Measurements from ENCODE around the gene LCMT1. TPM values are rescaled to one million over a fixed set of nuclear protein-coding genes. Genes with fewer than 3 reads are reported as not detected.
A peak's percentile ranks its signal among the peaks of the same experiment; 100 is the strongest.

LCMT1 gene
- total RNA-seq, 6 experiments from 2014 or later, result 31.7 to 44.1 (median 41.5) TPM

DNA sequence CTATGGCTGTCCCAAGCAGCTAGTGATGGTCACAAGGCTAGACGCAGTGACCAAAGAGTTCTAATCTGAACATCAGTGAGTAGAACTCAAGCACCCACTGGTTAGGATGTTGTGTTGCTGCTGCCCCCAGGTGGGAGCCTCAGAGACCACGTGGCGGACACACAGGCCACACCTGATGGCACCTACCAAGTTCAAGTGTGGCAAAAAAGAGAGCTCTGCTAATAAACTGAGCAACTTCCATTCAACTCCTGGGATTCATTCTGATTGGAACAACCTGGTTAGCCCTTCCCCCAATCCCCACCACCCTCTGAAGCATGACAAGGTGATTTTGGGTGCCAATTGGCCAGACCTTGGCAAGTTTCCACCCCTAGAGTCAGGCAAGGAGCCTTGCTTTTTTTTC lies 3.5 kb upstream of the LCMT1 start:
- TF ChIP-seq, protein P1, sequence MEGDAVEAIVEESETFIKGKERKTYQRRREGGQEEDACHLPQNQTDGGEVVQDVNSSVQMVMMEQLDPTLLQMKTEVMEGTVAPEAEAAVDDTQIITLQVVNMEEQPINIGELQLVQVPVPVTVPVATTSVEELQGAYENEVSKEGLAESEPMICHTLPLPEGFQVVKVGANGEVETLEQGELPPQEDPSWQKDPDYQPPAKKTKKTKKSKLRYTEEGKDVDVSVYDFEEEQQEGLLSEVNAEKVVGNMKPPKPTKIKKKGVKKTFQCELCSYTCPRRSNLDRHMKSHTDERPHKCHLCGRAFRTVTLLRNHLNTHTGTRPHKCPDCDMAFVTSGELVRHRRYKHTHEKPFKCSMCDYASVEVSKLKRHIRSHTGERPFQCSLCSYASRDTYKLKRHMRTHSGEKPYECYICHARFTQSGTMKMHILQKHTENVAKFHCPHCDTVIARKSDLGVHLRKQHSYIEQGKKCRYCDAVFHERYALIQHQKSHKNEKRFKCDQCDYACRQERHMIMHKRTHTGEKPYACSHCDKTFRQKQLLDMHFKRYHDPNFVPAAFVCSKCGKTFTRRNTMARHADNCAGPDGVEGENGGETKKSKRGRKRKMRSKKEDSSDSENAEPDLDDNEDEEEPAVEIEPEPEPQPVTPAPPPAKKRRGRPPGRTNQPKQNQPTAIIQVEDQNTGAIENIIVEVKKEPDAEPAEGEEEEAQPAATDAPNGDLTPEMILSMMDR (IDR thresholded peaks at IDR 0.05), result peak; percentile 31
- Mint-ChIP-seq H3K36me3 (ENCODE audit: low read depth) (no peaks in the 10 kb centered on the region), H3K27ac (peak overlapping the region; percentile 83; the same call in 1 of the 2 replicates), H3K4me1 (ENCODE audit: low read depth) (peaks cover 55% of the 10 kb centered on the region), H3K27me3 (ENCODE audit: insufficient read depth) (peaks cover 5% of the 10 kb centered on the region; the same call in 1 of the 2 replicates), H3K4me3 (peak overlapping the region; percentile 89), H3K9me3 (no peaks in the 10 kb centered on the region)
- DNase-seq, result no peak

DNA sequence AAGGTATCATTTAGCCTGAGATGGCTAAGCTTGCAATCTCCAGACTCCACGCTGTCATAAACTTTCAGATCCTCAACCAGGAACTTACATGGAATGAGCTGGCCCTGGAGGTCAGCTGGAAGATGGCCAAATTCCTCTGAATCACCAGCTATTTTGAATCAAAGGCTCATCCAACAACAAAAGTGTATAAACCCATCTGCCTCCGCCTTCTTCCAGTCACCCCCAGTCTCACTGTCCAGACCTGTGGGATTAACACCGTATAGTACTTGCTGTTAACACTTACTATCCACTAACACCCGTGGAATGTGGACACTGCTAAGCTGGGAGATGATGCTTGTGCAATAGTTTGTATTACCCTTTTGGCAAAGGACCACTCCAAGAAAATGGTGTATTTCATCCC lies 1.9 kb upstream of the LCMT1 start:
- H3K36me3 Mint-ChIP-seq (ENCODE audit: low read depth), result no peaks in the 10 kb centered on the region
- H3K27me3 Mint-ChIP-seq (ENCODE audit: insufficient read depth), result peaks cover 4% of the 10 kb centered on the region; the same call in 1 of the 2 replicates
- peak overlapping the region; percentile 97 for H3K27ac Mint-ChIP-seq
- H3K4me1 Mint-ChIP-seq (ENCODE audit: low read depth), result peaks cover 58% of the 10 kb centered on the region
- DNase-seq, result peak; percentile 98
- TF ChIP-seq, protein P1 (IDR thresholded peaks at IDR 0.05), result no peak
- H3K4me3 Mint-ChIP-seq, result peak overlapping the region; percentile 57; the same call in 1 of the 2 replicates
- H3K9me3 Mint-ChIP-seq, result no peaks in the 10 kb centered on the region

- H3K27ac Mint-ChIP-seq, result peak overlapping the region; percentile 97
- H3K4me3 Mint-ChIP-seq, result peak overlapping the region; percentile 96
- TF ChIP-seq, protein P1 (IDR thresholded peaks at IDR 0.05), result no peak
- H3K36me3 Mint-ChIP-seq (ENCODE audit: low read depth), result no peaks in the 10 kb centered on the region
- no peak for DNase-seq
- no peaks in the 10 kb centered on the region for H3K27me3 Mint-ChIP-seq (ENCODE audit: insufficient read depth)
- no peaks in the 10 kb centered on the region for H3K9me3 Mint-ChIP-seq
- H3K4me1 Mint-ChIP-seq (ENCODE audit: low read depth), result peaks cover 58% of the 10 kb centered on the region
Measured at GRCh38 chr16:25110387-25110947, 1.1 kb upstream of the LCMT1 start.

- TF ChIP-seq, protein P1 (IDR thresholded peaks at IDR 0.05), result no peak
Measured at GRCh38 chr16:25114121-25114520, 2.6 kb downstream of the LCMT1 start.

GRCh38 chr16:25118851-25119578 lies 7.5 kb downstream of the LCMT1 start:
- H3K4me3 Mint-ChIP-seq, result no peak overlapping the region

More at GRCh38 chr16:25114121-25114520, 2.6 kb downstream of the LCMT1 start:
- no peaks in the 10 kb centered on the region; the same call in 1 of the 2 replicates for H3K27me3 Mint-ChIP-seq (ENCODE audit: insufficient read depth)
- H3K4me3 Mint-ChIP-seq, result no peak overlapping the region
- no peaks in the 10 kb centered on the region for H3K9me3 Mint-ChIP-seq
- H3K36me3 Mint-ChIP-seq (ENCODE audit: low read depth), result no peaks in the 10 kb centered on the region
- H3K4me1 Mint-ChIP-seq (ENCODE audit: low read depth), result peaks cover 35% of the 10 kb centered on the region
- no peak overlapping the region for H3K27ac Mint-ChIP-seq
- no peak for DNase-seq

More at GRCh38 chr16:25118851-25119578, 7.5 kb downstream of the LCMT1 start:
- H3K36me3 Mint-ChIP-seq (ENCODE audit: low read depth), result no peaks in the 10 kb centered on the region
- TF ChIP-seq, protein P1 (IDR thresholded peaks at IDR 0.05), result no peak
- no peak for DNase-seq
- no peaks in the 10 kb centered on the region; the same call in 1 of the 2 replicates for H3K4me1 Mint-ChIP-seq (ENCODE audit: low read depth)
- H3K27me3 Mint-ChIP-seq (ENCODE audit: insufficient read depth), result no peaks in the 10 kb centered on the region; the same call in 1 of the 2 replicates
- no peaks in the 10 kb centered on the region for H3K9me3 Mint-ChIP-seq
- no peak overlapping the region for H3K27ac Mint-ChIP-seq
